Measurements from ENCODE around the gene HDAC7. TPM values are rescaled to one million over a fixed set of nuclear protein-coding genes. Genes with fewer than 3 reads are reported as not detected.

The HDAC7 gene
- total and polyA plus RNA-seq, 3 experiments from 2014 or later, result 23.1 to 207 (median 206) TPM

DNA sequence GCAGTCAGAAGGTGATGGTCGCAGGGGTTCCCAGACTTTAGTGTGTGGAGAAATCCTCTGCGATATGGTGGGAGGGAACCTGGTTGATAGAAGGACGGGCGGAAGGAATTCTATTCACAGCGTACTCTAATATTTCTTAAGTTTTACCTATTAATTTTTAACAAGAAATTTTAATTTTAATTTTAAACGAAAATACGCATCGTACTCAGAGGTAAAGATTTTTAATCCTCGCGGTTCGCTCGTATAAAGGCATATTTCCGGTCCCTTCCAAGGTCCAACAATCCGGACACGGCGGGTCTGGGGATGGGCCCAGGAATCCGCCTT is 47.0 kb downstream of the HDAC7 start:
- peaks cover 15% of the 10 kb centered on the region for H3K4me1 ChIP-seq (ENCODE audit: insufficient read depth, low read length)
- no peaks in the 10 kb centered on the region for H3K9me3 Mint-ChIP-seq
- peaks cover 14 to 18% (median 16%) of the 10 kb centered on the region in 3 donors for H3K4me1 Mint-ChIP-seq
- peaks cover 0 to 2% (median 0%) of the 10 kb centered on the region in 3 donors for H3K36me3 Mint-ChIP-seq
- peak overlapping the region in 5 of 8 donors; percentile 7 to 88 (median 81) for H3K27ac Mint-ChIP-seq
- H3K9me3 ChIP-seq (ENCODE audit: low read length), result no peaks in the 10 kb centered on the region
- no peaks in the 10 kb centered on the region for H3K27me3 ChIP-seq (ENCODE audit: insufficient read depth, low read length, poor library complexity, severe bottlenecking)
- no peak for DNase-seq
- no peak overlapping the region for H3K4me3 ChIP-seq (ENCODE audit: low read length)
- H3K36me3 ChIP-seq (ENCODE audit: insufficient read depth, low read length), result no peaks in the 10 kb centered on the region
- POLR2A ChIA-PET, result interaction anchor here (0.6 to 2.0 kb wide), 4 partner anchors 10 to 83 kb away, joined by 3 to 5 read pairs (median 4); partner anchors contain the start of genes RAPGEF3 and RPAP3
- CTCF ChIA-PET, result interaction anchor here (0.9 to 19.1 kb wide), 15 partner anchors 10 to 132 kb away, joined by 3 to 414 read pairs (median 5); partner anchors contain the start of genes RAPGEF3, RPAP3 and VDR
- H3K4me3 Mint-ChIP-seq, result peak overlapping the region; percentile 80 to 90 (median 86)
- no peak overlapping the region for H3K27ac ChIP-seq (ENCODE audit: low read depth, low read length)
- H3K27me3 Mint-ChIP-seq, result peaks cover 0 to 4% of the 10 kb centered on the region in 2 donors

DNA sequence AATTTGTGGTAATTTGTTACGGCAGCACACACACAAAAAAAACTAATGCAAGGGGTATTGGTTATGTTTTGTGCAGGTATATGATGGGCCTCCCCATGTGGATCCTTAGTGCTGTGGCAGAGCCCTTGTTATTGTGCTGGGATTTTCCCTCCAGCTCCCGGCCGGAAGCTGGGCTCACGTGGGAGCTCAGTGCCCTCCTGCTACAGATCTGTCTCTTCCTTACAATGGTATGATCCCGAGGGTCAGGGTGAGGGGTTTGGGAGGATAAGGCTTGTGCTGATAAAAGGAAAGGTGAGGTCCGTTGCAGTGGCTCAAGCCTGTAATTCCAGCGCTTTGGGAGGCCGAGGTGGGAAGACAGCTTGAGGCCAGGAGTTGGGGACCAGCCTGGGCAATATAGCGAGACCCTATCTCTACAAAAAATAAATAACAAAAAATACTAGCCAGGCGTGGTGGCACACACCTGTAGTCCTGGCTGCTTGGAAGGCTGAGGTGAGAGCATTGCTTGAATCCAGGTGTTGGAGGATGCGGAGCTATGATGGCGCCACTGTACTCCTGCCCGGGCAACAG is 47.5 kb downstream of the HDAC7 start:
- H3K27ac Mint-ChIP-seq, result peak overlapping the region in 5 of 8 donors; percentile 7 to 88 (median 81)
- peaks cover 0 to 4% of the 10 kb centered on the region in 2 donors for H3K27me3 Mint-ChIP-seq
- peak overlapping the region; percentile 80 to 90 (median 86) for H3K4me3 Mint-ChIP-seq
- H3K9me3 Mint-ChIP-seq, result no peaks in the 10 kb centered on the region
- H3K4me1 Mint-ChIP-seq, result peaks cover 19 to 24% (median 19%) of the 10 kb centered on the region in 3 donors
- Histone ChIP-seq H3K27me3 (ENCODE audit: insufficient read depth, low read length, poor library complexity, severe bottlenecking) (no peaks in the 10 kb centered on the region), H3K4me3 (ENCODE audit: low read length) (no peak overlapping the region), H3K27ac (ENCODE audit: low read depth, low read length) (no peak overlapping the region), H3K9me3 (ENCODE audit: low read length) (no peaks in the 10 kb centered on the region), H3K36me3 (ENCODE audit: insufficient read depth, low read length) (no peaks in the 10 kb centered on the region), H3K4me1 (ENCODE audit: insufficient read depth, low read length) (peaks cover 20% of the 10 kb centered on the region)
- no peak for DNase-seq
- CTCF ChIA-PET, result interaction anchor here (1.0 to 19.1 kb wide), 14 partner anchors 9 to 133 kb away, joined by 3 to 414 read pairs (median 5); partner anchors contain the start of genes RAPGEF3 and VDR
- H3K36me3 Mint-ChIP-seq, result peaks cover 0 to 2% (median 0%) of the 10 kb centered on the region in 3 donors
- POLR2A ChIA-PET, result interaction anchor here (0.6 to 2.0 kb wide), 4 partner anchors 10 to 82 kb away, joined by 3 to 5 read pairs (median 4); partner anchors contain the start of genes RAPGEF3 and RPAP3

- POLR2A ChIA-PET, result no interaction called here
- Histone ChIP-seq H3K4me1 (ENCODE audit: insufficient read depth, low read length) (peaks cover 26% of the 10 kb centered on the region), H3K36me3 (ENCODE audit: insufficient read depth, low read length) (no peaks in the 10 kb centered on the region), H3K9me3 (ENCODE audit: low read length) (no peaks in the 10 kb centered on the region), H3K27ac (ENCODE audit: low read depth, low read length) (no peak overlapping the region), H3K4me3 (ENCODE audit: low read length) (no peak overlapping the region), H3K27me3 (ENCODE audit: insufficient read depth, low read length, poor library complexity, severe bottlenecking) (no peaks in the 10 kb centered on the region)
- Mint-ChIP-seq H3K4me3 (peak overlapping the region in 5 of 7 donors; percentile 10 to 88 (median 63)), H3K4me1 (peaks cover 26 to 32% (median 27%) of the 10 kb centered on the region in 3 donors), H3K27me3 (peaks cover 0 to 4% of the 10 kb centered on the region in 2 donors), H3K9me3 (no peaks in the 10 kb centered on the region), H3K36me3 (peaks cover 0 to 2% (median 0%) of the 10 kb centered on the region in 3 donors), H3K27ac (no peak overlapping the region)
- CTCF ChIA-PET, result interaction anchor here (1.1 to 19.1 kb wide), 8 partner anchors 9 to 134 kb away, joined by 3 to 414 read pairs (median 9); partner anchors contain the start of genes RAPGEF3 and VDR
- DNase-seq, result no peak
Observed at GRCh38 chr12:47771304-47771703, 48.4 kb downstream of the HDAC7 start.

DNA sequence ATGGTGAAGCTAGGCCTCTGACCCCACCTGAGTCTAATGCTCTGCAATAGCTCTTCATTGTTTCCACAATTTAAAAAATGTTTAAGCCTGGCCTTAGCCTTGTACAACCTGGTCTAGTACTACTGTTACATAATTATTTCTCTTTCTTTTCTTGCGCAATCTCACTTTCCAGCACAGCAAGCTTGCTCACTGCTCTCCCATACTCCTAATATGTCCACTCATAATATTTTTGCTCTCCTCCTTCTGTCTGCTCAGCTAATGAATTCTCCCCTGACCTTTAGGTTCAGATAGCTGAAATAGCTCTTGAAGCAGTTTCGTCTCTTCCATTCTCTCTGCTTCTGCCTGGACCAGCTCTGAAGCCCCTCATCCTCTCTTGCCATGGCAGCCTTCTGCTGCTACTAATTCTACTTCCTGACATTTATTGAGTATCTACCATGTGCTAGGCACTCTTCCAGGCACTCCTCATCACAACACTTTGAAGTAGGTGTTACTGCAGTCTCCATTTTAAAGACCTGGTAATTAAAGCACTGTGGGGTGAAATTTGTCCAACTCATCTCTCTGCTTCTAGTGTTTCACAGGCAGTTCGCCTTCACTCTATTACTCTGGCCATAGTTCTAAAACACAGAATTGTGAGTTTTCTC is 49.5 kb downstream of the HDAC7 start:
- no peaks in the 10 kb centered on the region for H3K9me3 Mint-ChIP-seq
- no peak for DNase-seq
- POLR2A ChIA-PET, result no interaction called here
- Histone ChIP-seq H3K9me3 (ENCODE audit: low read length) (no peaks in the 10 kb centered on the region), H3K27ac (ENCODE audit: low read depth, low read length) (no peak overlapping the region), H3K27me3 (ENCODE audit: insufficient read depth, low read length, poor library complexity, severe bottlenecking) (no peaks in the 10 kb centered on the region), H3K4me1 (ENCODE audit: insufficient read depth, low read length) (peaks cover 26% of the 10 kb centered on the region), H3K36me3 (ENCODE audit: insufficient read depth, low read length) (no peaks in the 10 kb centered on the region), H3K4me3 (ENCODE audit: low read length) (no peak overlapping the region)
- H3K4me3 Mint-ChIP-seq, result no peak overlapping the region
- CTCF ChIA-PET, result interaction anchor here (0.9 to 19.1 kb wide), 9 partner anchors 9 to 68 kb away, joined by 3 to 414 read pairs (median 4); partner anchors contain the start of gene RAPGEF3
- peaks cover 33 to 41% (median 34%) of the 10 kb centered on the region in 3 donors for H3K4me1 Mint-ChIP-seq
- H3K36me3 Mint-ChIP-seq, result peaks cover 0 to 2% (median 0%) of the 10 kb centered on the region in 3 donors
- H3K27me3 Mint-ChIP-seq, result peaks cover 0 to 4% of the 10 kb centered on the region in 2 donors
- H3K27ac Mint-ChIP-seq, result no peak overlapping the region

DNA sequence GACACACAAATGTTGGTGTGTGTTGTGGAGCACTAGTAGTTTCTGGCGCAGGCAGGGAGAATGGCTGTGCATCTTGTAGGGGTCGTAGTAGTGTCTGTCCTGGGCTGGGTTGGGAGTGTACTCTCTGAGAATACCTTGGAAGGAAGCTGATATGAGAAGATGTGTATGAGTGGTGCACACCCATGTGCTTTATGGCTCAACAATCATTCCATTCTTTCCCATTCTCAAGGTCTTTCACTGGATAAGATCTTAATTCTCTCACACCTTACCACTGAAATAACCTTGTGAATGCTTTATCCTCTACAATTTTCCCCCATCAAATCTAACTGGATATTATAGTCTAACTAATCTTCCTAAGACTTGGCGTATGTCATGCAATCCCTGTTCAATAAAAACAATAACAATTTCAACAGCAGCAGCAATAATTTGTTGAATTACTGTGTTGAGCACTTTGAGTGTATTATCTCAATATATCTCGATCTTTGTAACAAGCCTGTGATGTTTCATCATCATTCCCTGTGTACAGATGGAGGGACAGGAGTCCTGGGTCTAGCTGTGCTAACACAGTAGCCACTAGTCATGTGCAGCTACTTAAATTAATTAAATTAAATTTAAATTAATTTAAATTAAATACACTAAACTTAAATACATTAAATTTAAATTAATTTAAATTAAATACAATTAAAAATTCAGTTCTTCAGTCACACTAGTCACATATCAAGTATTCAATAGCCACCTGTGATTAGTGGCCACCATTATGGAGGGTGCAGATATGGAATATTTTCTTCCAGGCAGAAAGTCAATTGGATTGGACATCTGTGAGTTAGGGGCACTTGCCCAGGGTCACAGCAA is 50.2 kb downstream of the HDAC7 start:
- POLR2A ChIA-PET, result no interaction called here
- H3K36me3 Mint-ChIP-seq, result peaks cover 0 to 2% (median 0%) of the 10 kb centered on the region in 3 donors
- CTCF ChIA-PET, result interaction anchor here (0.9 to 19.1 kb wide), 12 partner anchors 8 to 69 kb away, joined by 3 to 414 read pairs (median 10); partner anchors contain the start of gene RAPGEF3
- Histone ChIP-seq H3K36me3 (ENCODE audit: insufficient read depth, low read length) (no peaks in the 10 kb centered on the region), H3K4me1 (ENCODE audit: insufficient read depth, low read length) (peaks cover 24% of the 10 kb centered on the region), H3K27me3 (ENCODE audit: insufficient read depth, low read length, poor library complexity, severe bottlenecking) (no peaks in the 10 kb centered on the region), H3K27ac (ENCODE audit: low read depth, low read length) (no peak overlapping the region), H3K4me3 (ENCODE audit: low read length) (no peak overlapping the region), H3K9me3 (ENCODE audit: low read length) (no peaks in the 10 kb centered on the region)
- peaks cover 0 to 4% of the 10 kb centered on the region in 2 donors for H3K27me3 Mint-ChIP-seq
- H3K9me3 Mint-ChIP-seq, result no peaks in the 10 kb centered on the region
- no peak overlapping the region for H3K4me3 Mint-ChIP-seq
- H3K27ac Mint-ChIP-seq, result no peak overlapping the region
- H3K4me1 Mint-ChIP-seq, result peaks cover 32 to 37% (median 32%) of the 10 kb centered on the region in 3 donors
- DNase-seq, result no peak

GRCh38 chr12:47768323-47768811 is 51.3 kb downstream of the HDAC7 start:
- Mint-ChIP-seq H3K9me3 (no peaks in the 10 kb centered on the region), H3K27ac (no peak overlapping the region), H3K4me3 (no peak overlapping the region), H3K36me3 (peaks cover 0 to 2% (median 0%) of the 10 kb centered on the region in 3 donors), H3K27me3 (peaks cover 0 to 4% of the 10 kb centered on the region in 2 donors), H3K4me1 (peaks cover 23 to 27% (median 23%) of the 10 kb centered on the region in 3 donors)
- no peak overlapping the region for H3K4me3 ChIP-seq (ENCODE audit: low read length)
- CTCF ChIA-PET, result interaction anchor here (0.9 to 19.1 kb wide), 10 partner anchors 10 to 72 kb away, joined by 3 to 414 read pairs (median 24); partner anchors contain the start of genes RAPGEF3 and RPAP3
- H3K9me3 ChIP-seq (ENCODE audit: low read length), result no peaks in the 10 kb centered on the region
- H3K27me3 ChIP-seq (ENCODE audit: insufficient read depth, low read length, poor library complexity, severe bottlenecking), result no peaks in the 10 kb centered on the region
- DNase-seq, result no peak
- no peaks in the 10 kb centered on the region for H3K36me3 ChIP-seq (ENCODE audit: insufficient read depth, low read length)
- peaks cover 16% of the 10 kb centered on the region for H3K4me1 ChIP-seq (ENCODE audit: insufficient read depth, low read length)
- POLR2A ChIA-PET, result no interaction called here
- no peak overlapping the region for H3K27ac ChIP-seq (ENCODE audit: low read depth, low read length)

DNA sequence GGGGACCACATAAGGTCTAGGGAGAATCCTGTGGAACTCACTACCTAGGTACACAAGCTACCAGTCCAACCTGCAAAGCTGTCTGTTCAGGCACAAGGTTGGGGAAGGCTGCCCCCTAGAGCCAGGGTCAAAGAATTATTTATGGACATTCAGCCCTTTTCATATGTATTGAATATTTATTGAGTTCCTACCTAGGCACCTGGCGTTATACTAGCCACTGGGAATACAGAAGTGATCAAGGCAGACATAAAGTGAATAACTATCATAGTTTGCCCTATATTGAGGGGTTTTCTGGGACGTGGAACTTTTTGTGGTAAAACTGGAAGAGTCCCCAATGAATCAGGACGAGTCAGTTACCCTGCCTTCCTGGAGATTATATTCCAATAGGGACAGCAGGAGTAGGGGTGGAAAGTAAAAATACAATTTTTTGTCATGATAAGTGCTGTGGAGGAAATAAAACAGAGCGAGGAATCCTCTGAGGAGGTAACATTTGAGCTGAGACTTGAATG is 52.4 kb downstream of the HDAC7 start:
- Histone ChIP-seq H3K36me3 (ENCODE audit: insufficient read depth, low read length) (no peaks in the 10 kb centered on the region), H3K9me3 (ENCODE audit: low read length) (no peaks in the 10 kb centered on the region), H3K27me3 (ENCODE audit: insufficient read depth, low read length, poor library complexity, severe bottlenecking) (no peaks in the 10 kb centered on the region), H3K27ac (ENCODE audit: low read depth, low read length) (no peak overlapping the region), H3K4me3 (ENCODE audit: low read length) (no peak overlapping the region), H3K4me1 (ENCODE audit: insufficient read depth, low read length) (peaks cover 11% of the 10 kb centered on the region)
- H3K4me3 Mint-ChIP-seq, result peak overlapping the region in 1 of 7 donors; percentile 73
- ChIA-PET POLR2A (interaction anchor here (1.6 to 1.8 kb wide), 2 partner anchors 26 to 61 kb away, joined by 6 to 7 read pairs; partner anchors contain the start of gene RPAP3), CTCF (interaction anchor here (1.0 to 19.1 kb wide), 23 partner anchors 10 to 116 kb away, joined by 3 to 414 read pairs (median 6); partner anchors contain the start of genes RAPGEF3 and RPAP3)
- peak; percentile 53 to 81 (median 59) for DNase-seq
- peaks cover 19 to 22% (median 20%) of the 10 kb centered on the region in 3 donors for H3K4me1 Mint-ChIP-seq
- peaks cover 0 to under 1% of the 10 kb centered on the region in 2 donors for H3K27me3 Mint-ChIP-seq
- no peaks in the 10 kb centered on the region for H3K36me3 Mint-ChIP-seq
- no peaks in the 10 kb centered on the region for H3K9me3 Mint-ChIP-seq
- H3K27ac Mint-ChIP-seq, result peak overlapping the region in 4 of 8 donors; percentile 16 to 62 (median 18)

Data from CD8-positive, alpha-beta memory T cell (primary cell).